Lower lobe of right lung (tissue), 2 donors: ENCODE measurements around the gene CTSZ. TPM values are rescaled to one million over a fixed set of nuclear protein-coding genes. Genes with fewer than 3 reads are reported as not detected.

Experiments used
- ATAC-seq, 2 donors: fragments of 200-7000 bp; cut with Tn5 transposase; one replicate each; pipeline ENCODE4 v1.9.1; 2020 to 2022; ENCODE audit warnings: mild to moderate bottlenecking in 2 of 2, moderate library complexity in 2 of 2
- DNase-seq: peaks from one replicate; pipeline ENCODE4 v3.0.0-alpha.2; 2020
- H3K27ac ChIP-seq: fragments of 200-600 bp; one replicate; pipeline ENCODE4 v1.8.0; 2022
- H3K27me3 ChIP-seq: fragments of 200-600 bp; one replicate; pipeline ENCODE4 v1.8.0; 2022; ENCODE audit warnings: low read depth
- H3K36me3 ChIP-seq: fragments of 200-600 bp; one replicate; pipeline ENCODE4 v1.8.0; 2022; ENCODE audit warnings: mild to moderate bottlenecking
- H3K4me1 ChIP-seq: fragments of 200-600 bp; one replicate; pipeline ENCODE4 v1.8.0; 2022
- H3K4me3 ChIP-seq: fragments of 200-600 bp; one replicate; pipeline ENCODE4 v1.8.0; 2022; ENCODE audit warnings: mild to moderate bottlenecking
- H3K9me3 ChIP-seq: fragments of 200-600 bp; one replicate; pipeline ENCODE4 v1.8.0; 2022
- intact Hi-C: fragments of 100-400 bp; cut with DNase I; formaldehyde crosslinking; loops from one replicate; pipeline ENCODE4 v1.11.0; 2022
- total RNA-seq: library from RNA; stranded (reverse); fragmentation: NEBNext Ultra II Directional; extraction: Animal tissue kit (Norgen Biotek cat#: 25700); gene quantifications from one replicate; pipeline ENCODE4 v1.2.1, GENCODE V29; 2021
- TF ChIP-seq, protein P1 (sequence below): fragments of 200-600 bp; IDR thresholded peaks from one replicate; pipeline ENCODE4 v1.8.0; 2022; ENCODE audit warnings: antibody characterized with exemption, mild to moderate bottlenecking
- donor health status: DM: no; HTN: yes; CAD: no; lungs with severe emphysema.

Gene CTSZ
- total RNA-seq, 1 donor from 2014 or later: 533 TPM

DNA sequence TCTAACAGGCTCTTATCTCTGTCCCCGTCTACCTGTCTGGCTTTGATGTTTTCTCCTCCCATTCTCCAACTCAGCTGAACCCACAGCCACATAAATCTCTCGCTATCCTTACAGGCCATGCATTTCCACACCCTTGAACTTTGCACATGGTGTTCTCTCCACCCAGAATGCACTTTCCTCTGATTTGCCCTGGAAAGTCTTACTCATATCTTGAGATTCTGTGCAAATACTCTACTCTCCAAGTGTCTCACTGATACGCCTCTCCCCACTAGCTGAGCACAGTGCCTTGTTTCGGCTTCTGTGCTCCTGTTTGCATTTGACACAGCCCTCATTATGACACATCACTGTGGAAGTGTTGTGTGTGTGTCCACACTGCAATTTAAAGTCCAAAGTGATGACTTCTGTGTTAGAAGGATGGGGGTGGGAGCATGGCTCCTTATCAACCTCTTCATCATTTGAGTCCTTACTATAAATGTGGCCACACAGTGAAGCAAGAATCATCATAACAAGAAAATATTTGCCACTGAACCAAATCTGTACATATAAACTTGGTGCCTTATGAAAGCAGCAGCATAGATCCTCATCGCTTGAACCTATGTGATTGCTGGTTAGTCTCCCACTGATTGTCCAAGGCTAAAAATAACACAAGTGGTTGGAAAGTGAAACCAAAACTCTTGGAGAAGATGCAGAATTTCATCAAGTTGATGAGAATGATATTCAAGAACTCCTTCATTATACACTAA is 41.1 kb upstream of the CTSZ start:
- intact Hi-C loops: no loop called here
- H3K27ac ChIP-seq: peak overlapping the region; percentile 61
- no peaks in the 10 kb centered on the region for H3K27me3 ChIP-seq
- H3K4me3 ChIP-seq: no peak overlapping the region
- peaks cover 18% of the 10 kb centered on the region for H3K4me1 ChIP-seq
- TF ChIP-seq, protein P1, sequence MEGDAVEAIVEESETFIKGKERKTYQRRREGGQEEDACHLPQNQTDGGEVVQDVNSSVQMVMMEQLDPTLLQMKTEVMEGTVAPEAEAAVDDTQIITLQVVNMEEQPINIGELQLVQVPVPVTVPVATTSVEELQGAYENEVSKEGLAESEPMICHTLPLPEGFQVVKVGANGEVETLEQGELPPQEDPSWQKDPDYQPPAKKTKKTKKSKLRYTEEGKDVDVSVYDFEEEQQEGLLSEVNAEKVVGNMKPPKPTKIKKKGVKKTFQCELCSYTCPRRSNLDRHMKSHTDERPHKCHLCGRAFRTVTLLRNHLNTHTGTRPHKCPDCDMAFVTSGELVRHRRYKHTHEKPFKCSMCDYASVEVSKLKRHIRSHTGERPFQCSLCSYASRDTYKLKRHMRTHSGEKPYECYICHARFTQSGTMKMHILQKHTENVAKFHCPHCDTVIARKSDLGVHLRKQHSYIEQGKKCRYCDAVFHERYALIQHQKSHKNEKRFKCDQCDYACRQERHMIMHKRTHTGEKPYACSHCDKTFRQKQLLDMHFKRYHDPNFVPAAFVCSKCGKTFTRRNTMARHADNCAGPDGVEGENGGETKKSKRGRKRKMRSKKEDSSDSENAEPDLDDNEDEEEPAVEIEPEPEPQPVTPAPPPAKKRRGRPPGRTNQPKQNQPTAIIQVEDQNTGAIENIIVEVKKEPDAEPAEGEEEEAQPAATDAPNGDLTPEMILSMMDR: no peak
- no peak for DNase-seq
- H3K9me3 ChIP-seq: no peaks in the 10 kb centered on the region
- peak; percentile 95 for ATAC-seq
- H3K36me3 ChIP-seq: no peaks in the 10 kb centered on the region

DNA sequence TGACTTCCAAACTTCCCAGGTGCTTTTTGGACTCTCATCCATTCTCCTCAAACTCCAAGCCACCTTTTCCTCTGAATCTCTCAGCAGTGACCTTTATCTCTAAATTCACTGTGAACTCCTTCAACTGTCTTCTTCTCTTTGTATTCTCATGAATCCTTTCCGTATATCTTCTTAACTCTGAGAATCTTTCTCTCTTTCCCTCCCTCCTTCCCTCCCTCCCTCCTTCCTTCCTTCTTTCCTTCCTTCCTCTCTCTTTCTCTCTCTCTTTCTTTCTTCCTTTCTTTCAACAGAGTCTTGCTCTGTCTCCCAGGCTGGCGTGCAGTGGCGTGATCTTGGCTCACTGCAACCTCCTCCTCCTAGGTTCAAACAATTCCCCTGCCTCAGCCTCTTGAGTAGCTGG is 39.8 kb upstream of the CTSZ start:
- no peaks in the 10 kb centered on the region for H3K9me3 ChIP-seq
- H3K4me3 ChIP-seq: no peak overlapping the region
- H3K36me3 ChIP-seq: no peaks in the 10 kb centered on the region
- H3K4me1 ChIP-seq: peaks cover 20% of the 10 kb centered on the region
- no peaks in the 10 kb centered on the region for H3K27me3 ChIP-seq
- TF ChIP-seq, protein P1: no peak
- no peak for ATAC-seq
- peak overlapping the region; percentile 61 for H3K27ac ChIP-seq
- DNase-seq: no peak
- intact Hi-C loops: no loop called here

DNA sequence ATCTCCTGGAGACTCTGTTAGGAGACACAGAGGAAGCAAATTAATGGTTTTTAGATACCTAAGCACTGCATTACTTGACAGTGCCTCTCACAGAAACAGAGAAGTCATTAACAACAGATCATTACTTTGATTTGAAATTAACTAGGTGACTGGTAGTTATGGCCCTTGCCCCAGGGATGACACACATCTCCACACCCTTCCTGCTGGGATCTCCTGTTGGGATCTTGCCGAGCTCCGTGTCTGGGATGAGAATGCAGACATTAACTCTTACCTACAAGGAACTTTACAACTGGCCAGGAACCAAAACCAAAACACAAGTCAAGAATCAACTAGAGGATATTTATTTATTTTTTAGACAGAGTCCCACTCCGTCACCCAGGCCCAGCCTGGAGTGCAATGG is 37.7 kb upstream of the CTSZ start:
- no peak for ATAC-seq
- DNase-seq: no peak
- no peaks in the 10 kb centered on the region for H3K27me3 ChIP-seq
- H3K36me3 ChIP-seq: no peaks in the 10 kb centered on the region
- intact Hi-C loops: no loop called here
- peaks cover 41% of the 10 kb centered on the region for H3K4me1 ChIP-seq
- no peak overlapping the region for H3K4me3 ChIP-seq
- TF ChIP-seq, protein P1: no peak
- no peak overlapping the region for H3K27ac ChIP-seq
- no peaks in the 10 kb centered on the region for H3K9me3 ChIP-seq

DNA sequence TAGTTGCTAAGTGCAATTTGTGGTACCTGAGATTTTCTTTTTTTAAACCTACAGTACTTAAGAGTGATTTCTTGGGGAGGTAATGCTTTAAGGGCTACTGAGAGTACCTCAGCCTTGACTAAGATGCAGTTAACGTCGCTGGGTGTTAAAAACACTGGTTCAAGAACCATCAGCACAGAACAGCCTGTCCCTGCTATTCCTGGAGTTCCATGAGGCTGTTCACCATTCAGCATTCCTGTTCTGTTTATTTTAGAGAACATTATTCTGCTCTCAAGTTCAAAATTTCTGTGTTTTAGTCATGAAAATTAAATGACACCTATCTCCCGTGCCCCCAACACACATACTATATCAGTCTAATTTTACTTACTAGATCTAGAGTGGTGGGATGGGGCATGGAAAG is 37.2 kb upstream of the CTSZ start:
- peak in 1 of 2 donors; percentile 1 for ATAC-seq
- TF ChIP-seq, protein P1: no peak
- intact Hi-C loops: no loop called here
- Histone ChIP-seq H3K4me3 (no peak overlapping the region), H3K36me3 (no peaks in the 10 kb centered on the region), H3K9me3 (no peaks in the 10 kb centered on the region), H3K27me3 (no peaks in the 10 kb centered on the region), H3K4me1 (peaks cover 44% of the 10 kb centered on the region), H3K27ac (no peak overlapping the region)
- no peak for DNase-seq

DNA sequence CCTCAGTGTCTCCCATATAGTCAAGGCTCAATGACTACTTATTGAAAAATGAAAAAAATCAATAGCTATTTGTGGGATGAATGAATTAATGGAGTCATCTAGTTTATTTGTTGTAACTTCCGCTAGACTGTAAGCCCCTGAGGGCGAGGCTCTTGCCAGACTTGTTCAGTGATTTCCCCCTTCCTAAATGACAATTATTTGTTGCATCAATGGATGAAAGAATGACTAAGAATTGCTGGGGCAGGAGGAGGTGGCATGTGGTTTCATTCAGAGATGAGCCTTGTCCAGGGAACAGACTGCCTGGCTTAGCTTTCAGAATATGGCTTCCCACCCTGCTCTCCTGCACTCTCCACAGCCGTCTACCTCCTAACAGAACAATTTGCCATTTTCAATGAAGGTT is 36.6 kb upstream of the CTSZ start:
- TF ChIP-seq, protein P1: no peak
- H3K9me3 ChIP-seq: no peaks in the 10 kb centered on the region
- no peaks in the 10 kb centered on the region for H3K27me3 ChIP-seq
- H3K4me3 ChIP-seq: no peak overlapping the region
- H3K4me1 ChIP-seq: peaks cover 46% of the 10 kb centered on the region
- no peak for ATAC-seq
- DNase-seq: no peak
- H3K36me3 ChIP-seq: no peaks in the 10 kb centered on the region
- intact Hi-C loops: no loop called here
- no peak overlapping the region for H3K27ac ChIP-seq
